ENCODE results near the gene FAM174B.

Gene FAM174B

DNA sequence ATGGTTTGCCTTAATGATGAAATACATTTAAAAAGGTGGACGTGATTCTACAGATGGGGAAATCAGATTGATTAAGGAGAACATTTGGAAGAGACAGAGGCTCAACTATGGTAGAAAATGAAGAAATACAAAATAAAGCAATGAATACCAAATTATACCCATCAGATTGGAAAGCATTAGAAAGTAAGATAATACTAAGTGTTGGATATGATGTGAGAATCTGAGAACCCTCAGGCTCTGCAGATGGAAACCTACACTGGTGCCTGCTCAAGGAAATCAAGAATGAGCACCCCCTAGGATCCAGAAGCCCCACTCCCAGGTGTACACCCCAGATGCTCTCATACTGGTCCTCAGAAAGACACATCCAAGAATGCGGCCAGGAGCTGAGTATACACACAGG lies 4.6 kb downstream of the FAM174B start:
- FAIRE-seq = no peak
- no peak for TF ChIP-seq TAF1 (IDR thresholded peaks at IDR 0.05; ENCODE audit: borderline replicate concordance, low read depth, low read length)
- no peak for TF ChIP-seq POLR2A (IDR thresholded peaks at IDR 0.05; ENCODE audit: low read depth, low read length)
- TF ChIP-seq POLR2AphosphoS5 (IDR thresholded peaks at IDR 0.05; ENCODE audit: low read depth, low read length) = no peak
- no peak for DNase-seq (ENCODE audit: insufficient read length)

- FAIRE-seq (no peak), DNase-seq (ENCODE audit: insufficient read length) (no peak)
- no peak for TF ChIP-seq POLR2A (IDR thresholded peaks at IDR 0.05; ENCODE audit: low read depth, low read length)
- no peak for TF ChIP-seq POLR2AphosphoS5 (IDR thresholded peaks at IDR 0.05; ENCODE audit: low read depth, low read length)
- TF ChIP-seq TAF1 (IDR thresholded peaks at IDR 0.05; ENCODE audit: borderline replicate concordance, low read depth, low read length) = no peak
Observed at GRCh38 chr15:92650256-92650655, 5.3 kb downstream of the FAM174B start.

GRCh38 chr15:92648190-92648875 lies 7.2 kb downstream of the FAM174B start:
- FAIRE-seq (no peak), DNase-seq (ENCODE audit: insufficient read length) (no peak)
- TF ChIP-seq POLR2AphosphoS5 (IDR thresholded peaks at IDR 0.05; ENCODE audit: low read depth, low read length) = no peak
- TF ChIP-seq POLR2A (IDR thresholded peaks at IDR 0.05; ENCODE audit: low read depth, low read length) = no peak
- TF ChIP-seq TAF1 (IDR thresholded peaks at IDR 0.05; ENCODE audit: borderline replicate concordance, low read depth, low read length) = no peak

DNA sequence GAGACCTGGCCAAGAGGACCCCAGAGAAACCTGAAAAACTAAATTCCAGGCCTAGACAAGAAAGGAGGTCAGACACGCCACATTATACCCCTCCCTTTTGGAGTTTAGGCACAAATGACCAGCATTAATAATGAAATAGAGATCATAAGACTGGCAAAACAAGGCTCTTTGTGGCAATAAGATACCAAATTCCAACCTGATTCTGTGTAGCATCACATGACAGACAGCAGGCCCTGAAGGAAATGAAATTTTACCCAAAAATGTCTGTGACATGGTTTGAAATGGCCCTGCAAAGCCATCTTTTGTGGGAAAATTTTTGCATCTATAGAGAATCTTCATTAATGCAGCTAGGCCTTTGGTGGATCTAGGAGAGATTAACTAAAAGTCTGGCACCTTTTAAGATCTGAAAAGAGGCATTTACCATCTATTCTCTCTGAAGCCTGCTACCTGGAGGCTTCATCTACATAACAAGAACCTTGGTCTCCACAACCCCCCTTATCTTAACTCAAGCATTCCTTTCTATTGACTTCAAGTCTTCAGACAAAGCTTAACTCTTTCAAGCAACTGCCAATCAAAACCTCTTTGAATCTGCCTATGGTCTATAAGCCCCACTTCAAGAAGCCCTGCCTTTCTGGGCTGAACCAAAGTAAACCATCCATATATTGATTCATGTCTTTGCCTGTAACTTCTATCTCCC lies 8.0 kb downstream of the FAM174B start:
- DNase-seq (ENCODE audit: insufficient read length) = no peak
- FAIRE-seq = no peak
- TF ChIP-seq POLR2A (IDR thresholded peaks at IDR 0.05; ENCODE audit: low read depth, low read length) = no peak

- no peak for DNase-seq (ENCODE audit: insufficient read length)
- no peak for TF ChIP-seq TAF1 (IDR thresholded peaks at IDR 0.05; ENCODE audit: borderline replicate concordance, low read depth, low read length)
- TF ChIP-seq POLR2AphosphoS5 (IDR thresholded peaks at IDR 0.05; ENCODE audit: low read depth, low read length) = no peak
- no peak for TF ChIP-seq POLR2A (IDR thresholded peaks at IDR 0.05; ENCODE audit: low read depth, low read length)
- no peak for FAIRE-seq
Observed at GRCh38 chr15:92646216-92646615, 9.4 kb downstream of the FAM174B start.

DNA sequence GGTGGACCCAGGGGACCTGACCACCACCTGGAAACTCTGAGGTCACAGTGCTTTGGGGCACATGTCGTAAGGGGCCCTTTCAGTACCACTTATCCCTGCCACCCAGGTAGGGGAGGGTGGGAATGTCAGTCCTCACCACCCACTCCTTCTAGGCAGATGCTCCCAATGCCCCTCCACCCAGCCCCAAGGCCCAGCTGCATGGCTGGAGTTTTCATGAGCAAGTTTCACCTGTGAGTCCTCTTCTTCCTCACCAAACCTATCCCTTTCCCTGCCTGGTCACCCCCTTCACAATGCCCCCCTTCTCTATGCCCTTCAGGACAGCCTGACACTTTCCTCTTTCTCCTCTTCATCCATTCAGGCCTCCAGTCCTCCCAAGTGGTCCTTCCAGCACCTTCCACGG lies 9.8 kb downstream of the FAM174B start:
- DNase-seq (ENCODE audit: insufficient read length) = no peak
- no peak for FAIRE-seq
- no peak for TF ChIP-seq POLR2AphosphoS5 (IDR thresholded peaks at IDR 0.05; ENCODE audit: low read depth, low read length)
- TF ChIP-seq TAF1 (IDR thresholded peaks at IDR 0.05; ENCODE audit: borderline replicate concordance, low read depth, low read length) = no peak
- no peak for TF ChIP-seq POLR2A (IDR thresholded peaks at IDR 0.05; ENCODE audit: low read depth, low read length)

DNA sequence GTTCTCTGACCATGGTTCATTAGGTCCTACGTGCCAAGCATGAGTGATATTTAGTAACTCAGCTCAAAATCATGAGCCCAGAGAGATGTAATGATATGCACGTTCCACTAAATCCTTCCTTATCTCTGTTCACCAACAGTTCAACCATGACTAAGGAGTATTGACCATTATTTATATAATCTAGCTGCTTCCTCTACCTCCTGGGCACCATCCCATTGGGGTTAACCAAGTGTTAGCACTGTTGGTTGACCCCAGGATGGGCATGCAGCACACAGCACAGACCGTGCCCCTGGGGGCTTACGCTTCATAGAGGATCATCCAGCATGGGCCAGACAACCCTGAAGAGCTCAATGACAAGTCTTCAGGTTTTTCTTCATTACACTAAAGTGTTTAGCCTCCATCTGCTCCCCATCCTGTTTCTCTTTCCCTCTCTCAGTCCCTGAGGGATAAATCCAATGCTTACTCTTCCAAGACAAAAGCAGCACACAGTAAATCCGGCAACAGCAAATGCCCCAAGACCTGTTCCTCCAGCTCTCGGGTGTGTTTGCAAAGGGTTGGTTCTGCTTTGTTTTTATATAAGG lies 10.4 kb downstream of the FAM174B start:
- FAIRE-seq (no peak), DNase-seq (ENCODE audit: insufficient read length) (no peak)
- TF ChIP-seq POLR2A (IDR thresholded peaks at IDR 0.05; ENCODE audit: low read depth, low read length) = no peak
- no peak for TF ChIP-seq POLR2AphosphoS5 (IDR thresholded peaks at IDR 0.05; ENCODE audit: low read depth, low read length)
- TF ChIP-seq TAF1 (IDR thresholded peaks at IDR 0.05; ENCODE audit: borderline replicate concordance, low read depth, low read length) = no peak

GRCh38 chr15:92643849-92644815 lies 11.4 kb downstream of the FAM174B start:
- DNase-seq (ENCODE audit: insufficient read length) (no peak), FAIRE-seq (no peak)
- no peak for TF ChIP-seq TAF1 (IDR thresholded peaks at IDR 0.05; ENCODE audit: borderline replicate concordance, low read depth, low read length)
- no peak for TF ChIP-seq POLR2A (IDR thresholded peaks at IDR 0.05; ENCODE audit: low read depth, low read length)
- no peak for TF ChIP-seq POLR2AphosphoS5 (IDR thresholded peaks at IDR 0.05; ENCODE audit: low read depth, low read length)

DNA sequence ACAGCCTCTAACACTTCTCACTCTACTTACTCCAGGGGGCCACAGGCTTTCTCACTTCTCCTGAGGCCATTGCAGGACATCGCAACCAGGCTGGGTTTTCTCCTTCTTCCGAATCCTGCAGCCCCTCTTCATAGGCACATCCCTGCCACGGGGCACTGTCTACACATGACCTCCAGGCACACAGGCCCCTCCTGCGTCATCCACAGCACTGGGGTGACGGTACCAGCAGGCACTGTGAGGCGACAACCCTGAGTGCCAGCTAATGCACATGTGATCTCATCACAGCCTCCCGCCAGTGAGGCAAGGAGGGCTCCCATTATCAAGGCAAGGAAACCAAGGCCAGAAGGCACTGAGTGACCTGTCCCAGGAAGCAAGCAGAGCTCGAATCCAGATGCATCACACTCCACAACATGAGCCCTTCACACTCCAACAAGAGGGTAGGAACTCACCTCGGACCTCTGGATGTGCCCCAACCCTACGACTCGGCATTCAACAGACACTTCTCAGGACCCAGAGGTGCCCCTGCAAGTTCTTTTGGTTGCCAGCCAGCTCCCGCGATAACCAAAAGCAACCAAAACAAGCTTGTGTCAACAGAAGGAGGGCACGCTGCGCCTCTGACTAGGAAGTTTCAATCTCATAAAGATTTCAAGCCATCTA lies 16.7 kb downstream of the FAM174B start:
- DNase-seq (ENCODE audit: insufficient read length) = no peak
- no peak for FAIRE-seq
- TF ChIP-seq TAF1 (IDR thresholded peaks at IDR 0.05; ENCODE audit: borderline replicate concordance, low read depth, low read length) = no peak
- TF ChIP-seq POLR2A (IDR thresholded peaks at IDR 0.05; ENCODE audit: low read depth, low read length) = no peak
- TF ChIP-seq POLR2AphosphoS5 (IDR thresholded peaks at IDR 0.05; ENCODE audit: low read depth, low read length) = no peak

- TF ChIP-seq POLR2A (IDR thresholded peaks at IDR 0.05; ENCODE audit: low read depth, low read length) (no peak), TAF1 (IDR thresholded peaks at IDR 0.05; ENCODE audit: borderline replicate concordance, low read depth, low read length) (no peak), POLR2AphosphoS5 (IDR thresholded peaks at IDR 0.05; ENCODE audit: low read depth, low read length) (no peak)
- FAIRE-seq (no peak), DNase-seq (ENCODE audit: insufficient read length) (no peak)
Observed at GRCh38 chr15:92638291-92638708, 17.3 kb downstream of the FAM174B start.

DNA sequence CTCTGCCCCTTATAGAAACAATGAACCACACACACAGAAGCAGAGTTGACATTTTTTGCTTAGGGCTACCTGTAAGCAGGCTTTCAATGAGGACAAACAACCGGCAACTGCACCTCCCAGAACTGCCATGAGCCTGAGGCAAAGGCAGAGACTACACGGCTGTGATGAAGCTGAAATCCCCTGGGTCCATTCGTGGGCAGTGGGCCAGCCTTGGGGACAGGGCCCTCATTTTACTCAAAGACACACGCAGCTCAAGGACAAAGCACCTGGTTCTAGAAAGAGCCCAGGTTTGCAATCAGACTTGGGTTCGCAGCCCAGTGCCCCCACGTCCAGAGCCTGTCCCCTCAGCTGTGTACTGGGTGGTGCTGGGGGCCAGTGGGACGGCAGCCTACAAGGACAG lies 17.9 kb downstream of the FAM174B start:
- TF ChIP-seq POLR2A (IDR thresholded peaks at IDR 0.05; ENCODE audit: low read depth, low read length) = no peak
- no peak for TF ChIP-seq TAF1 (IDR thresholded peaks at IDR 0.05; ENCODE audit: borderline replicate concordance, low read depth, low read length)
- TF ChIP-seq POLR2AphosphoS5 (IDR thresholded peaks at IDR 0.05; ENCODE audit: low read depth, low read length) = no peak
- DNase-seq (ENCODE audit: insufficient read length) (no peak), FAIRE-seq (no peak)

All from GM12892 (cell line).